ENCODE results near the gene AIFM2. TPM values are rescaled to one million over a fixed set of nuclear protein-coding genes. Genes with fewer than 3 reads are reported as not detected.
"Not testable (repeated sequence)": the region's sequence is repeated elsewhere in the genome, so short reads cannot be mapped to it uniquely, and the experiment has no call there.

AIFM2 gene
- total and polyA plus RNA-seq, 4 donors, result 12.1 to 15.5 (median 13.8) TPM

DNA sequence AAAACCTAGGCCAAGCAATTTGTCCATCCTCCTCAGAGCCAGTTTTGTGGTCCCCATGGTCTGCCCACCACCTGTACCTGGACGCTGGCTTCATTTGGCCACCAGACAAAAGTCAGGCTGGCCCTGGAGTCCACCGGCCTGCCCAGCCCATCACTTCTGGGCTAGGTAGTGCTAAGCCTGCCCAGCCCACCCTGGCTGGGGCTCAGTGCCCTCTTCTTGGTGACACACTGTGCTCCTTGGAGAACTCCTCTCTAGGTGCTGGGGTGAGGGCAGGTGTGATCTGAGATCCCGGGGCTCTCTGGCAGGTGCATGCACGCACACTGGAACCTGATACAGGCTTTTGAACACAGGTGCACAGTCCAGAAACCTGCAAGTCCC is 1.1 kb downstream of the AIFM2 start:
- WGBS, 2 donors, result 95 to 96% methylated on average over 4 of the region's 4 CpGs
- Histone ChIP-seq H3K27ac (ENCODE audit: low read depth in 1 of 2, low read length in 2 of 2) (peak overlapping the region in 1 of 2 donors; percentile 77), H3K4me3 (ENCODE audit: low read length in 2 of 2) (peak overlapping the region in 1 of 2 donors; percentile 83), H3K36me3 (ENCODE audit: control insufficient read depth in 1 of 2, insufficient read depth in 2 of 2, low read length in 1 of 2) (no peaks in the 10 kb centered on the region), H3K9me3 (ENCODE audit: control insufficient read depth, low read length) (no peaks in the 10 kb centered on the region), H3K27me3 (ENCODE audit: control insufficient read depth in 1 of 2, insufficient read depth in 2 of 2, low read length in 1 of 2) (no peaks in the 10 kb centered on the region), H3K4me1 (ENCODE audit: control insufficient read depth in 1 of 2, insufficient read depth in 2 of 2, low read length in 2 of 2) (no peaks in the 10 kb centered on the region)
- peak in 1 of 2 donors; percentile 71 for DNase-seq
- intact Hi-C loops (cut with DNase I), result no loop called here
- ATAC-seq (ENCODE audit: low FRiP score), result no peak

DNA sequence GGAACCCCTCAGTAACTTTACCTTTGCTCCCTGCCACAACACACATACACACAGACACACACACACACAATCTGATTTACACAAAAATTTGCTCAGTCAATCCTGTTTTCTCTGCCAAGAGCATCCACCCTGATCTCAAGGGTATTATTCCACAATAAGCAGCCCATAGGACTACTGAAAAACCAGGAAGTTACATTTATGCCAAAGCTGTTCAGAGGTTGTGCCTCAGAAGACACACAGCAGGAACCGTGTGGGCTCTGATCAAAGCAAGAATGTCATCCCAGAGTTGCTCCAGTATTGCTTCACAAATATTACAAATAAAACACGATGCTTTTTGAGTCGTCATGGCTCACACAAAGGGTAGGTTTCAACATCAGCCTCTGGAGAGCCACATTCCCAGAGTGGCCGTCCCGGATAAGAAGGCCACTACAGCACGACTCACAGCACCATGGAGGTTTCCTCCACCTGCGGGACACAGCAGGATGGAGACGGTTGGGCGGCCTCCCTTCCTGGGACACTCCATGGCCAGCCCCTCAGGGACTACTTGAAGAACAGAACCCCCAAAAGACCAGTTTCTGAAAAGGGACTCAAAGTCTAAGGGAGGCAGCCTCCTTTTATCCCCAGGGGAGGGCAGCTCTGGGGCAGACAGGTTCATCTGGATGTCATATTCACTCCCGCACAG is 1.6 kb downstream of the AIFM2 start:
- DNase-seq (peak; percentile 43 to 75), ATAC-seq (ENCODE audit: low FRiP score) (no peak)
- intact Hi-C loops (cut with DNase I), result no loop called here
- Histone ChIP-seq H3K4me1 (ENCODE audit: control insufficient read depth in 1 of 2, insufficient read depth in 2 of 2, low read length in 2 of 2) (no peaks in the 10 kb centered on the region), H3K4me3 (ENCODE audit: low read length in 2 of 2) (no peak overlapping the region), H3K9me3 (ENCODE audit: control insufficient read depth, low read length) (no peaks in the 10 kb centered on the region), H3K36me3 (ENCODE audit: control insufficient read depth in 1 of 2, insufficient read depth in 2 of 2, low read length in 1 of 2) (no peaks in the 10 kb centered on the region), H3K27me3 (ENCODE audit: control insufficient read depth in 1 of 2, insufficient read depth in 2 of 2, low read length in 1 of 2) (no peaks in the 10 kb centered on the region), H3K27ac (ENCODE audit: low read depth in 1 of 2, low read length in 2 of 2) (peak overlapping the region in 1 of 2 donors; percentile 77)
- 84 to 88% methylated on average over 10 of the region's 10 CpGs for WGBS, 2 donors

DNA sequence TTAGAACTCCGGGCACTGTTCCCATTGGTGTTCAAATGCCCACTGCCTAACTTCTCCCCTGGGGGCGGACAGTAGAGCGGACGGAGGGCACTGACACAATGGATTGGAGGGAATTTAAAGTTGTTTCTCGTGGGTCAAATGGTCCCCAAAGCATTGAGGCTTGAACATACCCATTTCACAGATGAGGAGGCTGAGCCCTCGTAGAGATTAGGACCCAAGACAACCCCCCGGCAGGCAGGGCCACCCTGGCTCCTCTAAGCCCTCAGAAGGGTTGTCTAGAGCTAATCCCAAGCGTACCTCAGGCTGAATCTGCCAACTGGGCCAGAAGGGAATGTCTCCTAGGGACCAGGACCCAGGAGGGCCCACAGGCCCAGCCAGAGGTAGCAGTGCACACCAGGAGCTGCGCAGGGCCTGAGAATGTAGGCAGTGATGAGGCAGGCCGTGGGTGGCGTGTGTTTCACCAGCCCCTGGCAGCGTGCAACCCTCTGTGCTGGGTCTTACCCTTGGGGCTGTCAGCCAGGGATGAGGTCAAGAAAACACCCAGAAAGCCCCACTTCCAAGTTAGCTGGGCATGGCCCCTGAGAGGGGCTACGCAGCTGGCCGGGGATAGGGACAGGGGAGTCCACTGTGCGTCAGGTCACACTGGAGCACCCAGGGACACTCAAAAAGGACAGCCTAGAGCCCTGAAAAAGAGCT is 5.8 kb downstream of the AIFM2 start:
- 94 to 96% methylated on average over 14 to 15 of the region's 15 CpGs for WGBS, 2 donors
- no peaks in the 10 kb centered on the region for H3K27me3 ChIP-seq (ENCODE audit: control insufficient read depth in 1 of 2, insufficient read depth in 2 of 2, low read length in 1 of 2)
- H3K36me3 ChIP-seq (ENCODE audit: control insufficient read depth in 1 of 2, insufficient read depth in 2 of 2, low read length in 1 of 2), result no peaks in the 10 kb centered on the region
- H3K4me1 ChIP-seq (ENCODE audit: control insufficient read depth in 1 of 2, insufficient read depth in 2 of 2, low read length in 2 of 2), result no peaks in the 10 kb centered on the region
- ATAC-seq (ENCODE audit: low FRiP score) (peak; percentile 3), DNase-seq (peak; percentile 7 to 43)
- H3K4me3 ChIP-seq (ENCODE audit: low read length in 2 of 2), result no peak overlapping the region
- H3K27ac ChIP-seq (ENCODE audit: low read depth in 1 of 2, low read length in 2 of 2), result no peak overlapping the region
- H3K9me3 ChIP-seq (ENCODE audit: control insufficient read depth, low read length), result no peaks in the 10 kb centered on the region
- intact Hi-C loops (cut with DNase I), result no loop called here

DNA sequence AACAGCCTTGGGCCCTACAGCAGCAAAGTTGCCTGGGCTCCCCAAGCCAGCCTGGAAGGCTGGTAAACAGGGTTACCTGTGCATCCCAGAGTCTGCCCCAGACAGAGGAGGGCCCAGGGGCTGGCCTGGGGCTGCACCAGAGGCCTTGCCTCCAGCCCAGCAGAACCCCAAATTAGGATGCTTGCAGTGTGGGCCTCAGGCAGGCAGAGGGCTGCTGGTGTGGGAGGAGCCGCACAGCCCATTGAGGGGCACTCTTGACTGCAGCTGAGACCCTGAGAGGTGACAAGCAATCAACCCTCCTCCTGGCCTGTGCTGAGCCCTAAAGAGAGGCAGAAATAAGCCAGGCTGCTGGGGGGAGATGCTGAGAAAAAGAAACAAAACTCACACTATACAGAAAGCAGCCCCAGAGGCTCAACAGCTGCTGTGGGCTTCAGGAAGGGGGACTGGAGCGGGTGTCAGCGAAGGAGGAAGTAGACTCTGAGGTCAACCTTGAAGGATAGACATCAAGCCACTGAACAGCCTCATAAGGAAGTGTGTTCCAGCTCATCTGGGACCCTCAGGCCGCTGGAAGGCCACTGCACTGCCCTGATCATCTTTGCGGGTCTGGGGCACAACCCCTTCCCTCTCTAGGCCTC is 6.6 kb downstream of the AIFM2 start:
- intact Hi-C loops (cut with DNase I), result no loop called here
- no peak overlapping the region for H3K27ac ChIP-seq (ENCODE audit: low read depth in 1 of 2, low read length in 2 of 2)
- DNase-seq (peak in 1 of 2 donors; percentile 58), ATAC-seq (ENCODE audit: low FRiP score) (no peak)
- no peak overlapping the region for H3K4me3 ChIP-seq (ENCODE audit: low read length in 2 of 2)
- H3K36me3 ChIP-seq (ENCODE audit: control insufficient read depth in 1 of 2, insufficient read depth in 2 of 2, low read length in 1 of 2), result no peaks in the 10 kb centered on the region
- H3K27me3 ChIP-seq (ENCODE audit: control insufficient read depth in 1 of 2, insufficient read depth in 2 of 2, low read length in 1 of 2), result no peaks in the 10 kb centered on the region
- no peaks in the 10 kb centered on the region for H3K9me3 ChIP-seq (ENCODE audit: control insufficient read depth, low read length)
- no peaks in the 10 kb centered on the region for H3K4me1 ChIP-seq (ENCODE audit: control insufficient read depth in 1 of 2, insufficient read depth in 2 of 2, low read length in 2 of 2)
- 93 to 95% methylated on average over 5 of the region's 5 CpGs for WGBS, 2 donors

DNA sequence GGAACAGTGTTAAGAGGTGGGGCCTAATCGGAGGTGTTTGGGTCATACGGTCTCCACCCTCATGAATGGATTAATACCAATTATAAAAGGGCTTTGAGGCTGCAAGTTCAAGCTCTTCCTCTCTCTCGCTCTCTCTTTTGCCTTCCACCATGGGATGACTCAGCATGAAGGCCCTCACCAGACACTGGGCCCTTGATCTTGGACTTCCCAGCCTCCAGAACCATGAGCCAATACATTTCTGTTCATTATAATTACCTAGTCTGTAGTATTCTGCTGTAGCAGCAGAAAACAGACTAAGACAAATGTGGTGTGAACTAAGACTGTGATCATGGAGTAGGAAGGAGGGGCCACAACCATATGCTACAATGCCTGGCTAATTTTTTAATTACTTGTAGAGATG is 7.7 kb downstream of the AIFM2 start:
- H3K4me3 ChIP-seq (ENCODE audit: low read length in 2 of 2), result no peak overlapping the region
- H3K27me3 ChIP-seq (ENCODE audit: control insufficient read depth in 1 of 2, insufficient read depth in 2 of 2, low read length in 1 of 2), result no peaks in the 10 kb centered on the region
- no peak for ATAC-seq (ENCODE audit: low FRiP score)
- H3K9me3 ChIP-seq (ENCODE audit: control insufficient read depth, low read length), result no peaks in the 10 kb centered on the region
- no peak overlapping the region for H3K27ac ChIP-seq (ENCODE audit: low read depth in 1 of 2, low read length in 2 of 2)
- DNase-seq, result no peak
- intact Hi-C loops (cut with DNase I), result no loop called here
- no peaks in the 10 kb centered on the region for H3K4me1 ChIP-seq (ENCODE audit: control insufficient read depth in 1 of 2, insufficient read depth in 2 of 2, low read length in 2 of 2)
- peaks cover 0 to 2% of the 10 kb centered on the region in 2 donors for H3K36me3 ChIP-seq (ENCODE audit: control insufficient read depth in 1 of 2, insufficient read depth in 2 of 2, low read length in 1 of 2)
- WGBS, 2 donors, result 94 to 97% methylated on average over 3 of the region's 3 CpGs

DNA sequence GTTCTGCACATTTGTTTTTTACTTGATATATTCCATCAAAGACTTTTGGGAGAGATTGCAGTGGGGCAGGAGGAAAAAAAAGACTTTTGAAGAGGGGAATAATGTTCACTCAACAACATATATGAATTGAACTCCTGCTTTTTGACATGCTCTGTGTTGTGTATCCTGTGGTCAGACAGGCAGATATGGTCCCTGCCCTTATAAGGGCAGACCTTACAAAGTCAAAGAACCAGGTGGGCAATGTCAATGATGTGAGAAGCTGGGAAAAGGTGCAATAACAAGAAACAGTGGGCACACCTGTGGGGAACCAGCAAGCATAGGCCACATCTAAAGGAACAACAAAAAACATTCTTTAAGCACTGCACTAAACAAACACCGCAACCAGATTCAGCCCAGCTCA is 8.2 kb downstream of the AIFM2 start:
- Histone ChIP-seq H3K4me3 (ENCODE audit: low read length in 2 of 2) (no peak overlapping the region), H3K27me3 (ENCODE audit: control insufficient read depth in 1 of 2, insufficient read depth in 2 of 2, low read length in 1 of 2) (no peaks in the 10 kb centered on the region), H3K4me1 (ENCODE audit: control insufficient read depth in 1 of 2, insufficient read depth in 2 of 2, low read length in 2 of 2) (no peaks in the 10 kb centered on the region), H3K36me3 (ENCODE audit: control insufficient read depth in 1 of 2, insufficient read depth in 2 of 2, low read length in 1 of 2) (peaks cover 0 to 3% of the 10 kb centered on the region in 2 donors), H3K27ac (ENCODE audit: low read depth in 1 of 2, low read length in 2 of 2) (no peak overlapping the region), H3K9me3 (ENCODE audit: control insufficient read depth, low read length) (no peaks in the 10 kb centered on the region)
- intact Hi-C loops (cut with DNase I), result no loop called here
- 97 to 99% methylated on average over 1 of the region's 1 CpG for WGBS, 2 donors
- DNase-seq (no peak), ATAC-seq (ENCODE audit: low FRiP score) (no peak)

DNA sequence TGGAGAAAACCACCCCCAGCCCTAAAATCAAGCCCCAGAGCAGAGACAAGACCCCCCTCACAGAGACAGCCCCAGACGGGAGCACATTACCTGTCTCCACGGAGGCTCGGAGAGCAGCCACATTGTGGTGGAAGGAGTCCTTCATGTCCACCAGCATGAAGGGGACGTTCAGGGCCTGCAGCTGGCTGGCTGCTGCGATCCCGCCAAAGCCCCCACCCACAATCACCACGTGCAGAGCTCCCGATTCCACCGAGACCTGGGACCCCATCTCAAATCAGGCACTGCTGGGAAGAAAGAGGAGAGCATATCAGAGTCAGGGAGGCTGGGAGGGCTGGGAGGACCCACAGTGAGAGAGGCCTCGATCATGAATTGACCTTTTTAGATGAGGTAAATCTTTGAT is 8.8 kb downstream of the AIFM2 start:
- Histone ChIP-seq H3K36me3 (ENCODE audit: control insufficient read depth in 1 of 2, insufficient read depth in 2 of 2, low read length in 1 of 2) (peaks cover 0 to 3% of the 10 kb centered on the region in 2 donors), H3K27ac (ENCODE audit: low read depth in 1 of 2, low read length in 2 of 2) (no peak overlapping the region), H3K4me1 (ENCODE audit: control insufficient read depth in 1 of 2, insufficient read depth in 2 of 2, low read length in 2 of 2) (no peaks in the 10 kb centered on the region), H3K4me3 (ENCODE audit: low read length in 2 of 2) (no peak overlapping the region), H3K9me3 (ENCODE audit: control insufficient read depth, low read length) (no peaks in the 10 kb centered on the region), H3K27me3 (ENCODE audit: control insufficient read depth in 1 of 2, insufficient read depth in 2 of 2, low read length in 1 of 2) (no peaks in the 10 kb centered on the region)
- intact Hi-C loops (cut with DNase I), result no loop called here
- WGBS, 2 donors, result 89 to 92% methylated on average over 10 of the region's 10 CpGs
- no peak for ATAC-seq (ENCODE audit: low FRiP score)
- peak in 1 of 2 donors; percentile 40 for DNase-seq

DNA sequence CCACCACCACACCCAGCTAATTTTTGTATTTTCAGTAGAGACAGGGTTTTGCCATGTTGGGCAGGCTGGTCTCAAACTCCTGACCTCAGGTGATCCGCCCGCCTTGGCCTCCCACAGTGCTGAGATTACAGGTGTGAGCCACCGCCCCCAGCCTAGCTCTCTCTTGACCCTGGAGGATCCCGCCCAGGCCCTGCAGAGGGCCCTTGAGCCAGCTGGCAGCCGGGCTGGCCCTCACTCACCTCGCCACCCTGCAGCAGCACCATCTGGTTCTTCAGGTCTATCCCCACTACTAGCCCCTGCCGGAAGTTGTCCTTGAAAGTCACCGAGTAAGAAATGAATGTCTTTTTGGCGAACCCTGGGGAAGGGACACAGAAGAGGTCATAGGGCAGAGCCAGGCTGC is 9.5 kb downstream of the AIFM2 start:
- H3K4me1 ChIP-seq (ENCODE audit: control insufficient read depth in 1 of 2, insufficient read depth in 2 of 2, low read length in 2 of 2); H3K9me3 ChIP-seq (ENCODE audit: control insufficient read depth, low read length); H3K27ac ChIP-seq (ENCODE audit: low read depth in 1 of 2, low read length in 2 of 2); ATAC-seq (ENCODE audit: low FRiP score); H3K27me3 ChIP-seq (ENCODE audit: control insufficient read depth in 1 of 2, insufficient read depth in 2 of 2, low read length in 1 of 2); H3K36me3 ChIP-seq (ENCODE audit: control insufficient read depth in 1 of 2, insufficient read depth in 2 of 2, low read length in 1 of 2); H3K4me3 ChIP-seq (ENCODE audit: low read length in 2 of 2); intact Hi-C loops (cut with DNase I): not testable (repeated sequence)
- peak in 1 of 2 donors; percentile 23 for DNase-seq
- WGBS, 2 donors, result 92 to 98% methylated on average over 9 of the region's 9 CpGs

All from aorta (tissue), 5 donors.